GM12874 (cell line): ENCODE results near the gene EPHB1.

Experiments
- TF ChIP-seq, protein P1 (sequence below): IDR thresholded peaks from 2 replicates; pipeline ENCODE4 v1.5.1; 2011; ENCODE audit warnings: low read depth, mild to moderate bottlenecking, control low read depth, low read length, moderate library complexity; ENCODE audit not compliant: insufficient read depth

The EPHB1 gene

DNA sequence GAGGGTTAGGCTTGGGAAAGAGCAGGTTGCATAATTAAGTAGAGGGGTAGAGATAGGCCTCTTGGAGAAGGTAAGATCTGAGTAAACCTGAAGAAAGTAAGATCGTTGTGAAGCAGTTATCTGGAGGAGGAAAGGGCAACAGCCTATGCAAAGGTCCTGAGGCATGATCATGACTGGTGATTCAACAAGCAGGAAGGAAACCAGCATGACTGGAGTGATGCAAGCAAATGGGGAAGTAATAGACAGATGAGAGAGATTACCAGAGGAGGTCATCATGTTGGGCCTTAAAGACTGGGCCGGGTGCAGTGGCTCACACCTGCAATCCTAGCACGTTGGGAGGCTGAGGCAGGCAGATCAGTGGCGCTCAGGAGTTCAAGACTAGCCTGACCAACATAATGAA lies 360.2 kb downstream of the EPHB1 start:
- TF ChIP-seq, protein P1, sequence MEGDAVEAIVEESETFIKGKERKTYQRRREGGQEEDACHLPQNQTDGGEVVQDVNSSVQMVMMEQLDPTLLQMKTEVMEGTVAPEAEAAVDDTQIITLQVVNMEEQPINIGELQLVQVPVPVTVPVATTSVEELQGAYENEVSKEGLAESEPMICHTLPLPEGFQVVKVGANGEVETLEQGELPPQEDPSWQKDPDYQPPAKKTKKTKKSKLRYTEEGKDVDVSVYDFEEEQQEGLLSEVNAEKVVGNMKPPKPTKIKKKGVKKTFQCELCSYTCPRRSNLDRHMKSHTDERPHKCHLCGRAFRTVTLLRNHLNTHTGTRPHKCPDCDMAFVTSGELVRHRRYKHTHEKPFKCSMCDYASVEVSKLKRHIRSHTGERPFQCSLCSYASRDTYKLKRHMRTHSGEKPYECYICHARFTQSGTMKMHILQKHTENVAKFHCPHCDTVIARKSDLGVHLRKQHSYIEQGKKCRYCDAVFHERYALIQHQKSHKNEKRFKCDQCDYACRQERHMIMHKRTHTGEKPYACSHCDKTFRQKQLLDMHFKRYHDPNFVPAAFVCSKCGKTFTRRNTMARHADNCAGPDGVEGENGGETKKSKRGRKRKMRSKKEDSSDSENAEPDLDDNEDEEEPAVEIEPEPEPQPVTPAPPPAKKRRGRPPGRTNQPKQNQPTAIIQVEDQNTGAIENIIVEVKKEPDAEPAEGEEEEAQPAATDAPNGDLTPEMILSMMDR: no peak

DNA sequence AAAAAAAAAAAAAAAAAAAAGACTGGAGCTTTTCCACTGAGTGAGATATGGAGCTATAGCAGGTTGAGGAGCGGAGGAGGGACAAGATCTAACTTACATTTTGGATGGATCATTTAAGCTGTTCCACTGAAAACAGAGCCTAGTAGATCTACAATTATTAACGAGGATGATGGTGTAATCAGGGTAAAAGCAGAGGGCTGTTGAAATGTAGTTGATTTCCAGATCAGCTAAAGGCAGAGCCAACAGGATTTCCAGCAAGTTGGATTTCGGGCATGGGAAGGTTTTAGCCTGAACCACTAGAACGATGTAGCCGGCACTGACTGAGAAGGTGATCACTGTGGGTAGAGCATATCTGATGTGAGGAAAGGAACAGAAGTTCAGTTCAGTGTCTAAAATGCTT lies 360.7 kb downstream of the EPHB1 start:
- TF ChIP-seq, protein P1: no peak

DNA sequence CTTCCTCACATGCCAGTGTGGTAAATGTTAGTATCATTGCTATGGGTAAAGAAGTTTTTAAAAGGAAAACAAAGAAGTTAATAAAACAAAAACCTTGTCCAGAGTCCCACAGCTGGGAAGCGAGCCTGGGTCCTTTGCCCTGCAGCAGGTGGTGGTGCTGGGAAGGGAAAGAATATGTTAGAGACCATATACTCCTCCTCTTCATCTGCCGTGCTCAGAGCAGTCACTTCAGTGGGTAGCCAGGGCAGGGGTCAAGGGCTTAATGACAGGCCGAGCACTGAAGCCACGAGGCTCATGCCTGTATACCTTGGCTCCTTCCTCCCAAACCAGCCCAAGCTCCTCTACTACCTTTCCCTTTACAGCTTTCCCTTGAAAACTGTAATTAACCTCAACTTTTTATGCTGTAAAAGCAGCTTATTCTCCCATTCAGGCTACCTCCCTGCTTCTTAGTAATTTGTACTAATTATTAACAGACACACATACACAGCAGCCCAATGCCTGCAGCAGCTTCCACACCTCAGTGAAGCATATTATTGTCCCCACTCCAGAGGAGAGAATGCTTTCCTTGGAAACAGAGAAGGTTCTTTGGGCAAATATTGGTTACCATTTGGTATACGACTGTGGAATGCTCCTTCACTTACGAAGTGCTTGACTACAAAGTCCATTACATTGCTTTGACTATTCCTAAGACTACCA lies 362.1 kb downstream of the EPHB1 start:
- TF ChIP-seq, protein P1: no peak

DNA sequence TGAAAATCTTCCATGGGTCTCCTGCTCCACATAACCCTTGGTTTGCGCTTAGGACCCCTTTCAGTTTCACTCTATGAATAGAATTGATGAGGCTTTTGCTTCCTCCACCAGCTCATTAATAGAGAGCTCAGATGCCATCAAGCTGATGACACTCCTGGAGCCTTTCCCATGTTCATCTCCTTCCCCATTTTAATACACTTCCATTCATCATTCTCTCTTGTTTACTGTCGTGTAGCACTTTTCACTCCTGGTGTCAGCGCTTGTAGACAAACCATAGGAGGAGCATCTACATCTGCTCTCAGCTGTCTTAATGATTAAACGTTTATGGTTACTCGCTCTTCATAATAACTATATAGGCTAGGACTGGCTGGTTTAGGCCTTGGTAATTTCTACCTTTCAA lies 363.5 kb downstream of the EPHB1 start:
- TF ChIP-seq, protein P1: no peak

DNA sequence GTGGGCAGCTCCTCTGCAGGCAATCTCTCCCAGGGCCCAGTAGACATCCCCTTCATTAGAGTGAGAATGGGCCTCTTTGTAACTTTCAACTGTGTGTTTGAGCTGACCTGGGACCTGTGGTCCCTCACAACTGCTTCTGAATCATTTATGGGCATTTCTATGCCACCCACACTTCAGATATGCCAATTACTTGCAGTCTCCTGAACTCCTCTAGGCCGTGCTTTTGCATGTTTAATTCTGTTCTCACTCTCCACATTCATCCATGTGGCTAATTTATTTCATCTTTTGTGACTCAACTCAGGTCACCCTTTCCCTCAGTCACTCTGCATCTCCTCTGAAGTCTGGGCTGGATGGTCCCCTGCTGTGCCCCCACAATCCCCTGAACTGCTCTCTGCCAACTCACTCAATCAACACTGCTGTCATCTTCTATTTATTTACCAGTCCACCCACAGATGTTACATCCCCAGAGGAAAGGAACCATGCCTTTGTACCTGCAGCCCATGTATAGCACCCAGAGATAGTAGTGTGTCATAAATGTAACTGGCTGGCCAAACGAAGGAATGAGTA lies 364.7 kb downstream of the EPHB1 start:
- TF ChIP-seq, protein P1: no peak

DNA sequence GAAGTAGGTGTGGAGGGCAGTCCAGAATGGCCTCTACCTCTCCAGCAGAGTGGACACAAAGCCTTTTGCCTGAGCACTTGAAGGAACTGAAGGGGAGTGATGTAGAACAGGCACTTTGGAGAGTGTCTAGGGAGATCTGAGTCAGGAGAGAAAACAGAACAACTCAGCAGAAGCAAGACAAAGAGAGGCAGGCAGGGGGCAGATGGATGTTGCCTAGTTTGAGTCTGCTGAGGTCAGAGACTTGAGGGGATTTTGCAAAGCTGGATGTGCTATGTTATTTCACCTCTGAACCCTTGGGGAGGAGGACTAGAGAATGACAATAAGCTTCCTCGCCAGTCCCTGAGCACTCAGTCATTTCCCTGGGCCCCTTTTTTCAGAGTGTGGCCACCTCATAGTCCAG lies 366.4 kb downstream of the EPHB1 start:
- TF ChIP-seq, protein P1: no peak

DNA sequence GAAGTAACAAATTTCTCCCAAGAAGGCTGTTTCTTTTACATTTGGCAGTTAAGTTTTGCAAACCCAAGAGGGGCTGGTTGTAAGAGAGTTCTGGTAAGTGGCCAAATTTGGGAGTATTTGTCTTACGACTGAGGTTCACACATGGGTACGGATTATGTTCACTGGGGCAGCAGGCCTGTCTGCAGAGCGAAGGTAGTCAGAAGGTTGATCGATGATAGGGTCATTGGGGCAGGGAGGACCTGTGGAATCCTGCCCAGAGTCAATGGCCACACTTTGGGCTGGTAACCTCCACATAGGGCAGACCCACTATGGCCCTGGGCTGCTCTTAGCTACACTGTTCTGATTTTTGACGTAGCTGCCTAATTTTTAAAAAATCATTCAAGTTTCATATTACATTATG lies 368.6 kb downstream of the EPHB1 start:
- TF ChIP-seq, protein P1: no peak

DNA sequence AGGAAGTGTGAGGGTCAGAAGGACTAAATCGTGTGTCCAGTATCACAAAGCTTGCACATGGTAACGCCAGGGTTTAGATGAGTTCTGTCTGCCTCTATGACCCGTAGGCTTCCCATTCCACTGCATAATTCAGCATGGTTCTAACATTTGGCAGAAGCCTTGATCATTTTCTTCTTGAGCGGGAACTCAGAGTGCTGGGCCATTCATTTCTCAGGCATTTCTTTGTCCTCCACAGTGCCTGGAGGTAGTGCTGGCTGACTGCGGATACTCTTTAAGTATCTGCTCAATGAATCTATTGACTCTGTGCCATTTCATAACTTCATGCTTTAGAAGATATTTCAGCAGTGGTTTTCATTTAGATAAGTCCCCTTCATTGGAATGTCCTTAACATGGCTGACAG lies 370.2 kb downstream of the EPHB1 start:
- TF ChIP-seq, protein P1: no peak
